ENCODE data around the gene AKR1A1. TPM values are rescaled to one million over a fixed set of nuclear protein-coding genes. Genes with fewer than 3 reads are reported as not detected.
A peak's percentile ranks its signal among the peaks of the same experiment; 100 is the strongest.

AKR1A1 gene
- total and polyA plus RNA-seq, 2 experiments from 2014 or later, result 186 to 275 TPM

DNA sequence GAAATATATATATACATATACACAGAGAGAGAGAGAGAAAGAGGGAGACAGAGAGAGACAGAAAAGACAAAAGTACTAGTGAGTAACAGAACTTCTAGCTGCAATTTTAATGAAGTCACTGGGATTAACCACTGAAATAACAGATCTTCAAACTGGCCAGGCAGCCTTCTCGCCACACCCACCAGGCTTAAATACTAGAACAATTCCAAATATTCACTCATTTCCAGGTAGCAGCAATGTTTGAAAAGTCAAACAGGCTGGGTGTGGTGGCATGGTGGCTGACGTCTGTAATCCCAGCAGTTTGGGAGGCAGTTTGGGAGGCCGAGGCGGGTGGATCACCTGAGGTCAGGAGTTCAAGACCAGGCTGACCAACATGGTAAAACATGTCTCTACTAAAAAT lies 34.2 kb upstream of the AKR1A1 start:
- H3K36me3 Mint-ChIP-seq (ENCODE audit: low read depth), result peaks cover 89% of the 10 kb centered on the region

More for the DNA sequence above, 34.2 kb upstream of the AKR1A1 start:
- 0 out of 2 replicates have a peak overlapping the region, but pooled peaks have one; percentile 50 for H3K27ac ChIP-seq (ENCODE audit: low read depth)
- peaks cover 76% of the 10 kb centered on the region for H3K79me2 ChIP-seq (replicated peaks; ENCODE audit: insufficient read depth)
- no peak overlapping the region for H3K4me2 ChIP-seq
- no peaks in the 10 kb centered on the region for H3K9me2 ChIP-seq (ENCODE audit: insufficient read depth)
- H3K27me3 Mint-ChIP-seq (ENCODE audit: insufficient read depth, low read depth, poor library complexity), result peaks cover 4% of the 10 kb centered on the region
- peaks cover 11% of the 10 kb centered on the region for H3K4me1 Mint-ChIP-seq
- H3F3A ChIP-seq (replicated peaks; ENCODE audit: low read depth), result peaks cover 66% of the 10 kb centered on the region
- peak overlapping the region; percentile 82; the same call in 1 of the 2 replicates for H3K27ac Mint-ChIP-seq
- peaks cover 77% of the 10 kb centered on the region for H3K36me3 ChIP-seq (ENCODE audit: insufficient read depth)
- no peak overlapping the region for H3K4me3 ChIP-seq
- DNase-seq (ENCODE audit: low spot score) (no peak), ATAC-seq (no peak)
- no peaks in the 10 kb centered on the region for H3K27me3 ChIP-seq (ENCODE audit: insufficient read depth)
- TF ChIP-seq EZH2 (IDR thresholded peaks at IDR 0.05; ENCODE audit: low read depth, unreplicated experiment), result no peak
- no peak for TF ChIP-seq ZNF114 (CRISPR knock-in tag; IDR thresholded peaks at IDR 0.05)
- TF ChIP-seq POLR2AphosphoS5 (IDR thresholded peaks at IDR 0.05; ENCODE audit: low read depth), result no peak
- TF ChIP-seq, protein P1, sequence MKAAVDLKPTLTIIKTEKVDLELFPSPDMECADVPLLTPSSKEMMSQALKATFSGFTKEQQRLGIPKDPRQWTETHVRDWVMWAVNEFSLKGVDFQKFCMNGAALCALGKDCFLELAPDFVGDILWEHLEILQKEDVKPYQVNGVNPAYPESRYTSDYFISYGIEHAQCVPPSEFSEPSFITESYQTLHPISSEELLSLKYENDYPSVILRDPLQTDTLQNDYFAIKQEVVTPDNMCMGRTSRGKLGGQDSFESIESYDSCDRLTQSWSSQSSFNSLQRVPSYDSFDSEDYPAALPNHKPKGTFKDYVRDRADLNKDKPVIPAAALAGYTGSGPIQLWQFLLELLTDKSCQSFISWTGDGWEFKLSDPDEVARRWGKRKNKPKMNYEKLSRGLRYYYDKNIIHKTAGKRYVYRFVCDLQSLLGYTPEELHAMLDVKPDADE (IDR thresholded peaks at IDR 0.05), result no peak
- TF ChIP-seq, protein P2, sequence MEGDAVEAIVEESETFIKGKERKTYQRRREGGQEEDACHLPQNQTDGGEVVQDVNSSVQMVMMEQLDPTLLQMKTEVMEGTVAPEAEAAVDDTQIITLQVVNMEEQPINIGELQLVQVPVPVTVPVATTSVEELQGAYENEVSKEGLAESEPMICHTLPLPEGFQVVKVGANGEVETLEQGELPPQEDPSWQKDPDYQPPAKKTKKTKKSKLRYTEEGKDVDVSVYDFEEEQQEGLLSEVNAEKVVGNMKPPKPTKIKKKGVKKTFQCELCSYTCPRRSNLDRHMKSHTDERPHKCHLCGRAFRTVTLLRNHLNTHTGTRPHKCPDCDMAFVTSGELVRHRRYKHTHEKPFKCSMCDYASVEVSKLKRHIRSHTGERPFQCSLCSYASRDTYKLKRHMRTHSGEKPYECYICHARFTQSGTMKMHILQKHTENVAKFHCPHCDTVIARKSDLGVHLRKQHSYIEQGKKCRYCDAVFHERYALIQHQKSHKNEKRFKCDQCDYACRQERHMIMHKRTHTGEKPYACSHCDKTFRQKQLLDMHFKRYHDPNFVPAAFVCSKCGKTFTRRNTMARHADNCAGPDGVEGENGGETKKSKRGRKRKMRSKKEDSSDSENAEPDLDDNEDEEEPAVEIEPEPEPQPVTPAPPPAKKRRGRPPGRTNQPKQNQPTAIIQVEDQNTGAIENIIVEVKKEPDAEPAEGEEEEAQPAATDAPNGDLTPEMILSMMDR (conservative IDR thresholded peaks at IDR 0.05; ENCODE audit: low read depth in 2 of 2), result no peak
- no peak for TF ChIP-seq CREB1 (CRISPR knock-in tag; IDR thresholded peaks at IDR 0.05; ENCODE audit: low read depth)
- TF ChIP-seq JUNB (IDR thresholded peaks at IDR 0.05; ENCODE audit: unreplicated experiment), result no peak
- TF ChIP-seq EZH2phosphoT487 (IDR thresholded peaks at IDR 0.05; ENCODE audit: unreplicated experiment), result no peak
- no peak for TF ChIP-seq ZNF331 (CRISPR knock-in tag; IDR thresholded peaks at IDR 0.05; ENCODE audit: low read depth)
- TF ChIP-seq, protein P3, sequence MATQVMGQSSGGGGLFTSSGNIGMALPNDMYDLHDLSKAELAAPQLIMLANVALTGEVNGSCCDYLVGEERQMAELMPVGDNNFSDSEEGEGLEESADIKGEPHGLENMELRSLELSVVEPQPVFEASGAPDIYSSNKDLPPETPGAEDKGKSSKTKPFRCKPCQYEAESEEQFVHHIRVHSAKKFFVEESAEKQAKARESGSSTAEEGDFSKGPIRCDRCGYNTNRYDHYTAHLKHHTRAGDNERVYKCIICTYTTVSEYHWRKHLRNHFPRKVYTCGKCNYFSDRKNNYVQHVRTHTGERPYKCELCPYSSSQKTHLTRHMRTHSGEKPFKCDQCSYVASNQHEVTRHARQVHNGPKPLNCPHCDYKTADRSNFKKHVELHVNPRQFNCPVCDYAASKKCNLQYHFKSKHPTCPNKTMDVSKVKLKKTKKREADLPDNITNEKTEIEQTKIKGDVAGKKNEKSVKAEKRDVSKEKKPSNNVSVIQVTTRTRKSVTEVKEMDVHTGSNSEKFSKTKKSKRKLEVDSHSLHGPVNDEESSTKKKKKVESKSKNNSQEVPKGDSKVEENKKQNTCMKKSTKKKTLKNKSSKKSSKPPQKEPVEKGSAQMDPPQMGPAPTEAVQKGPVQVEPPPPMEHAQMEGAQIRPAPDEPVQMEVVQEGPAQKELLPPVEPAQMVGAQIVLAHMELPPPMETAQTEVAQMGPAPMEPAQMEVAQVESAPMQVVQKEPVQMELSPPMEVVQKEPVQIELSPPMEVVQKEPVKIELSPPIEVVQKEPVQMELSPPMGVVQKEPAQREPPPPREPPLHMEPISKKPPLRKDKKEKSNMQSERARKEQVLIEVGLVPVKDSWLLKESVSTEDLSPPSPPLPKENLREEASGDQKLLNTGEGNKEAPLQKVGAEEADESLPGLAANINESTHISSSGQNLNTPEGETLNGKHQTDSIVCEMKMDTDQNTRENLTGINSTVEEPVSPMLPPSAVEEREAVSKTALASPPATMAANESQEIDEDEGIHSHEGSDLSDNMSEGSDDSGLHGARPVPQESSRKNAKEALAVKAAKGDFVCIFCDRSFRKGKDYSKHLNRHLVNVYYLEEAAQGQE (IDR thresholded peaks at IDR 0.05; ENCODE audit: unreplicated experiment), result no peak
- no peak for TF ChIP-seq STAT1 (IDR thresholded peaks at IDR 0.05; ENCODE audit: unreplicated experiment)
- TF ChIP-seq, protein P4, sequence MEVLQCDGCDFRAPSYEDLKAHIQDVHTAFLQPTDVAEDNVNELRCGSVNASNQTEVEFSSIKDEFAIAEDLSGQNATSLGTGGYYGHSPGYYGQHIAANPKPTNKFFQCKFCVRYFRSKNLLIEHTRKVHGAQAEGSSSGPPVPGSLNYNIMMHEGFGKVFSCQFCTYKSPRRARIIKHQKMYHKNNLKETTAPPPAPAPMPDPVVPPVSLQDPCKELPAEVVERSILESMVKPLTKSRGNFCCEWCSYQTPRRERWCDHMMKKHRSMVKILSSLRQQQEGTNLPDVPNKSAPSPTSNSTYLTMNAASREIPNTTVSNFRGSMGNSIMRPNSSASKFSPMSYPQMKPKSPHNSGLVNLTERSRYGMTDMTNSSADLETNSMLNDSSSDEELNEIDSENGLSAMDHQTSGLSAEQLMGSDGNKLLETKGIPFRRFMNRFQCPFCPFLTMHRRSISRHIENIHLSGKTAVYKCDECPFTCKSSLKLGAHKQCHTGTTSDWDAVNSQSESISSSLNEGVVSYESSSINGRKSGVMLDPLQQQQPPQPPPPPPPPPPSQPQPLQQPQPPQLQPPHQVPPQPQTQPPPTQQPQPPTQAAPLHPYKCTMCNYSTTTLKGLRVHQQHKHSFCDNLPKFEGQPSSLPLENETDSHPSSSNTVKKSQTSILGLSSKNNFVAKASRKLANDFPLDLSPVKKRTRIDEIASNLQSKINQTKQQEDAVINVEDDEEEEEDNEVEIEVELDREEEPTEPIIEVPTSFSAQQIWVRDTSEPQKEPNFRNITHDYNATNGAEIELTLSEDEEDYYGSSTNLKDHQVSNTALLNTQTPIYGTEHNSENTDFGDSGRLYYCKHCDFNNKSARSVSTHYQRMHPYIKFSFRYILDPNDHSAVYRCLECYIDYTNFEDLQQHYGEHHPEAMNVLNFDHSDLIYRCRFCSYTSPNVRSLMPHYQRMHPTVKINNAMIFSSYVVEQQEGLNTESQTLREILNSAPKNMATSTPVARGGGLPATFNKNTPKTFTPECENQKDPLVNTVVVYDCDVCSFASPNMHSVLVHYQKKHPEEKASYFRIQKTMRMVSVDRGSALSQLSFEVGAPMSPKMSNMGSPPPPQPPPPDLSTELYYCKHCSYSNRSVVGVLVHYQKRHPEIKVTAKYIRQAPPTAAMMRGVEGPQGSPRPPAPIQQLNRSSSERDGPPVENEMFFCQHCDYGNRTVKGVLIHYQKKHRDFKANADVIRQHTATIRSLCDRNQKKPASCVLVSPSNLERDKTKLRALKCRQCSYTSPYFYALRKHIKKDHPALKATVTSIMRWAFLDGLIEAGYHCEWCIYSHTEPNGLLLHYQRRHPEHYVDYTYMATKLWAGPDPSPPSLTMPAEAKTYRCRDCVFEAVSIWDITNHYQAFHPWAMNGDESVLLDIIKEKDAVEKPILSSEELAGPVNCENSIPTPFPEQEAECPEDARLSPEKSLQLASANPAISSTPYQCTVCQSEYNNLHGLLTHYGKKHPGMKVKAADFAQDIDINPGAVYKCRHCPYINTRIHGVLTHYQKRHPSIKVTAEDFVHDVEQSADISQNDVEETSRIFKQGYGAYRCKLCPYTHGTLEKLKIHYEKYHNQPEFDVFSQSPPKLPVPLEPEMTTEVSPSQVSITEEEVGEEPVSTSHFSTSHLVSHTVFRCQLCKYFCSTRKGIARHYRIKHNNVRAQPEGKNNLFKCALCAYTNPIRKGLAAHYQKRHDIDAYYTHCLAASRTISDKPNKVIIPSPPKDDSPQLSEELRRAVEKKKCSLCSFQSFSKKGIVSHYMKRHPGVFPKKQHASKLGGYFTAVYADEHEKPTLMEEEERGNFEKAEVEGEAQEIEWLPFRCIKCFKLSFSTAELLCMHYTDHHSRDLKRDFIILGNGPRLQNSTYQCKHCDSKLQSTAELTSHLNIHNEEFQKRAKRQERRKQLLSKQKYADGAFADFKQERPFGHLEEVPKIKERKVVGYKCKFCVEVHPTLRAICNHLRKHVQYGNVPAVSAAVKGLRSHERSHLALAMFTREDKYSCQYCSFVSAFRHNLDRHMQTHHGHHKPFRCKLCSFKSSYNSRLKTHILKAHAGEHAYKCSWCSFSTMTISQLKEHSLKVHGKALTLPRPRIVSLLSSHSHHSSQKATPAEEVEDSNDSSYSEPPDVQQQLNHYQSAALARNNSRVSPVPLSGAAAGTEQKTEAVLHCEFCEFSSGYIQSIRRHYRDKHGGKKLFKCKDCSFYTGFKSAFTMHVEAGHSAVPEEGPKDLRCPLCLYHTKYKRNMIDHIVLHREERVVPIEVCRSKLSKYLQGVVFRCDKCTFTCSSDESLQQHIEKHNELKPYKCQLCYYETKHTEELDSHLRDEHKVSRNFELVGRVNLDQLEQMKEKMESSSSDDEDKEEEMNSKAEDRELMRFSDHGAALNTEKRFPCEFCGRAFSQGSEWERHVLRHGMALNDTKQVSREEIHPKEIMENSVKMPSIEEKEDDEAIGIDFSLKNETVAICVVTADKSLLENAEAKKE (CRISPR knock-in tag; IDR thresholded peaks at IDR 0.05), result no peak
- TF ChIP-seq NANOG (IDR thresholded peaks at IDR 0.05; ENCODE audit: borderline replicate concordance), result no peak
- peaks cover 58% of the 10 kb centered on the region for H4K20me1 ChIP-seq (replicated peaks; ENCODE audit: insufficient read depth)
- H3K4me3 Mint-ChIP-seq, result no peak overlapping the region
- H3K4me1 ChIP-seq (ENCODE audit: insufficient read depth), result peaks cover 9% of the 10 kb centered on the region
- H2AFZ ChIP-seq, result no peak overlapping the region
- no peaks in the 10 kb centered on the region; the same call in 2 of the 3 replicates for H3K9me3 Mint-ChIP-seq
